Hepatocyte (in vitro differentiated cells): ENCODE results near the gene SLC30A5. TPM values are rescaled to one million over a fixed set of nuclear protein-coding genes. Genes with fewer than 3 reads are reported as not detected.

Experiments
- DNase-seq: peaks from one replicate; pipeline ENCODE4 v3.0.0-alpha.2; 2016; ENCODE audit warnings: low spot score
- H2AFZ ChIP-seq: fragments of 200-600 bp; sonication (generic); 2 replicates; pipeline ENCODE4 v1.6.0; 2016; ENCODE audit warnings: antibody characterized with exemption, mild to moderate bottlenecking
- H3K27ac ChIP-seq: fragments of 200-600 bp; sonication (generic); 2 replicates; pipeline ENCODE4 v1.5.1; 2016; ENCODE audit warnings: mild to moderate bottlenecking
- H3K27me3 ChIP-seq: fragments of 200-600 bp; sonication (generic); 2 replicates; pipeline ENCODE4 v1.6.1; 2016
- H3K36me3 ChIP-seq: fragments of 200-600 bp; sonication (generic); replicated peaks from 2 replicates; pipeline ENCODE4 v1.5.1; 2016; ENCODE audit warnings: low read depth; ENCODE audit not compliant: insufficient read depth
- H3K4me1 ChIP-seq: fragments of 200-600 bp; sonication (generic); 2 replicates; pipeline ENCODE4 v1.5.1; 2016; ENCODE audit warnings: mild to moderate bottlenecking, moderate library complexity; ENCODE audit not compliant: insufficient read depth
- H3K4me2 ChIP-seq: fragments of 200-600 bp; sonication (generic); 2 replicates; pipeline ENCODE4 v1.6.0; 2016
- H3K4me3 ChIP-seq: fragments of 200-600 bp; sonication (generic); 2 replicates; pipeline ENCODE4 v1.5.1; 2016; ENCODE audit warnings: mild to moderate bottlenecking
- H3K79me2 ChIP-seq: fragments of 200-600 bp; sonication (generic); 2 replicates; pipeline ENCODE4 v1.6.0; 2017; ENCODE audit warnings: mild to moderate bottlenecking
- H3K9me2 ChIP-seq: fragments of 200-600 bp; sonication (generic); replicated peaks from 2 replicates; pipeline ENCODE4 v1.6.0; 2017; ENCODE audit warnings: mild to moderate bottlenecking; ENCODE audit not compliant: insufficient read depth
- H3K9me3 ChIP-seq: fragments of 200-600 bp; sonication (generic); 2 replicates; pipeline ENCODE4 v1.5.1; 2016; ENCODE audit warnings: low read depth, mild to moderate bottlenecking
- H4K20me1 ChIP-seq: fragments of 200-600 bp; sonication (generic); 2 replicates; pipeline ENCODE4 v1.6.0; 2016; ENCODE audit warnings: mild to moderate bottlenecking; ENCODE audit not compliant: insufficient read depth, poor library complexity, severe bottlenecking
- CTCF ChIP-seq: fragments of 200-600 bp; sonication (generic); IDR thresholded peaks from 2 replicates; pipeline ENCODE4 v1.5.1; 2016; ENCODE audit warnings: antibody characterized with exemption, mild to moderate bottlenecking; ENCODE audit not compliant: poor library complexity
- EZH2 ChIP-seq: fragments of 200-600 bp; sonication (generic); IDR thresholded peaks from 2 replicates; pipeline ENCODE4 v1.6.1; 2016; ENCODE audit warnings: antibody characterized with exemption, mild to moderate bottlenecking, borderline replicate concordance
- EZH2phosphoT487 ChIP-seq: fragments of 200-600 bp; sonication (generic); IDR thresholded peaks from one replicate; pipeline ENCODE4 v1.6.1; 2018; ENCODE audit warnings: antibody characterized with exemption, mild to moderate bottlenecking, low read depth, moderate library complexity; ENCODE audit not compliant: unreplicated experiment, severe bottlenecking
- WGBS: methylation state at CpG from one replicate; pipeline ENCODE4 v1.1.6; 2016; ENCODE audit warnings: low lambda C conversion rate; ENCODE audit errors: missing lambda C conversion rate; 5-methylcytosine and 5-hydroxymethylcytosine counted together
- polyA plus RNA-seq: library from polyadenylated mRNA; unstranded; fragments of >200 nt; fragmentation: Nextera tagmentation; extraction: Ambion mirVana; gene quantifications from 2 replicates; pipeline ENCODE4 v1.2.1, GENCODE V29; 2016
- total RNA-seq: library from RNA; depleted of rRNA; stranded (reverse); fragments of >200 nt; gene quantifications from 2 replicates; pipeline ENCODE4 v1.2.3, GENCODE V29; 2014

Gene SLC30A5
- total and polyA plus RNA-seq, 2 experiments from 2014 or later = 52.7 to 67.3 TPM

- Histone ChIP-seq H3K4me2 (no peak overlapping the region), H3K4me1 (no peaks in the 10 kb centered on the region), H4K20me1 (no peaks in the 10 kb centered on the region), H3K79me2 (no peaks in the 10 kb centered on the region), H3K9me3 (no peaks in the 10 kb centered on the region), H3K27me3 (no peaks in the 10 kb centered on the region), H3K27ac (no peak overlapping the region), H2AFZ (no peak overlapping the region), H3K9me2 (no peaks in the 10 kb centered on the region), H3K36me3 (no peaks in the 10 kb centered on the region), H3K4me3 (no peak overlapping the region)
- DNase-seq = no peak
- 91% methylated on average over 3 of the region's 3 CpGs for WGBS
- TF ChIP-seq EZH2phosphoT487 (no peak), CTCF (no peak), EZH2 (no peak)
Measured at GRCh38 chr5:69152731-69153130, 58.9 kb downstream of the SLC30A5 start.

GRCh38 chr5:69156456-69156855, 62.6 kb downstream of the SLC30A5 start:
- no peak overlapping the region for H3K4me2 ChIP-seq
- no peak overlapping the region for H2AFZ ChIP-seq
- H3K9me2 ChIP-seq = no peaks in the 10 kb centered on the region
- no peak for TF ChIP-seq CTCF
- no peak for TF ChIP-seq EZH2phosphoT487
- no peak for TF ChIP-seq EZH2
- H3K4me3 ChIP-seq = no peak overlapping the region
- no peaks in the 10 kb centered on the region for H3K27me3 ChIP-seq
- no peaks in the 10 kb centered on the region for H4K20me1 ChIP-seq
- no peaks in the 10 kb centered on the region for H3K9me3 ChIP-seq
- no peak overlapping the region for H3K27ac ChIP-seq
- H3K36me3 ChIP-seq = no peaks in the 10 kb centered on the region
- no peaks in the 10 kb centered on the region for H3K4me1 ChIP-seq
- no peaks in the 10 kb centered on the region for H3K79me2 ChIP-seq
- no peak for DNase-seq
- 93% methylated on average over 11 of the region's 11 CpGs for WGBS

GRCh38 chr5:69158039-69158438, 64.2 kb downstream of the SLC30A5 start:
- Histone ChIP-seq H3K4me2 (no peak overlapping the region), H3K79me2 (no peaks in the 10 kb centered on the region), H4K20me1 (no peaks in the 10 kb centered on the region), H3K4me1 (no peaks in the 10 kb centered on the region), H3K27me3 (no peaks in the 10 kb centered on the region), H3K27ac (no peak overlapping the region), H3K4me3 (no peak overlapping the region), H3K36me3 (no peaks in the 10 kb centered on the region), H3K9me3 (no peaks in the 10 kb centered on the region), H3K9me2 (no peaks in the 10 kb centered on the region), H2AFZ (no peak overlapping the region)
- WGBS = 85% methylated on average over 3 of the region's 3 CpGs
- DNase-seq = no peak
- no peak for TF ChIP-seq CTCF
- no peak for TF ChIP-seq EZH2phosphoT487
- no peak for TF ChIP-seq EZH2

DNA sequence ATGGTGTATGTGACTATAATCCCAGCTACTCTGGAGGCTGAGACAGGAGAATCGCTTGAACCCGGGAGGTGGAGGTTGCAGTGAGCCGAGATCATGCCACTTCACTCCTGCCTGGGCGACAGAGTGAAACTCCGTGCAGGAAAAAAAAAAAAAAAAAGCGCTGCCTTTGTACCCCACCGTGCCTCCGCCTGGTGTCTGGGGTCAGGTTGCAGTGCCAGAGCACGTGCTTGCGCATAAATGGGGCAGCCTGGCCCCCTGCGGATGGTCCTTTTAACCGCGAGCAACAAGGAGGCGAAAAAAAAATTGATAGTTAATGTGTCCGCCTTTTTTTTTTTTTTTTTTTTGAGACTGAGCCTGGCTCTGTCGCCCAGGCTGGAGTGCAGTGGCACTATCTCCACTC, 66.8 kb downstream of the SLC30A5 start:
- WGBS = 87% methylated on average over 13 of the region's 16 CpGs
- Histone ChIP-seq H3K27ac (no peak overlapping the region), H3K27me3 (no peaks in the 10 kb centered on the region), H3K9me2 (no peaks in the 10 kb centered on the region), H3K4me3 (no peak overlapping the region), H3K36me3 (no peaks in the 10 kb centered on the region), H3K9me3 (no peaks in the 10 kb centered on the region), H3K4me2 (no peak overlapping the region), H2AFZ (no peak overlapping the region), H3K4me1 (no peaks in the 10 kb centered on the region), H4K20me1 (no peaks in the 10 kb centered on the region), H3K79me2 (no peaks in the 10 kb centered on the region)
- no peak for DNase-seq
- no peak for TF ChIP-seq EZH2
- no peak for TF ChIP-seq EZH2phosphoT487
- TF ChIP-seq CTCF = no peak
